ENCODE results near the gene RIPOR2. TPM values are rescaled to one million over a fixed set of nuclear protein-coding genes. Genes with fewer than 3 reads are reported as not detected.

Gene RIPOR2
- total and polyA plus RNA-seq, 2 donors from 2014 or later = 1.7 to 24.2 TPM

DNA sequence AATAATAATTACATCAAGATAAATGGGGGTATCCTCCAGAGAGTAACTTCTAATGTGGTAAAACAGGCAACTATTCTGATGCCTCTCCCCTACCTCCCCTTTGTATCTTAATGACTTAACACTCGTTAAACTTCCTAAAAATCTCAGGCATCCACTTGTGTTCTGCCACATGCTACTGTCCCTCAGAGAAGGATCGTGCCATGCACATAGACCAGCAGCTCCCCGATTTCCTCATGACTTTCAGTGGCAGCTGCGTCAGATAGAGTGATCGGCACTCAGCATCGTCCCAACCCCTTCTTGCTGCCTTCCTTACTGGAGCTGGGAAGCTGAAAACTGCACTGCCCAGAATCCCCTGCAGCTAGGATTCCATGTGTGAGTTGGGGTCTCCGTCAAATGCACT is 32.1 kb downstream of the RIPOR2 start:
- TF ChIP-seq, protein P1, sequence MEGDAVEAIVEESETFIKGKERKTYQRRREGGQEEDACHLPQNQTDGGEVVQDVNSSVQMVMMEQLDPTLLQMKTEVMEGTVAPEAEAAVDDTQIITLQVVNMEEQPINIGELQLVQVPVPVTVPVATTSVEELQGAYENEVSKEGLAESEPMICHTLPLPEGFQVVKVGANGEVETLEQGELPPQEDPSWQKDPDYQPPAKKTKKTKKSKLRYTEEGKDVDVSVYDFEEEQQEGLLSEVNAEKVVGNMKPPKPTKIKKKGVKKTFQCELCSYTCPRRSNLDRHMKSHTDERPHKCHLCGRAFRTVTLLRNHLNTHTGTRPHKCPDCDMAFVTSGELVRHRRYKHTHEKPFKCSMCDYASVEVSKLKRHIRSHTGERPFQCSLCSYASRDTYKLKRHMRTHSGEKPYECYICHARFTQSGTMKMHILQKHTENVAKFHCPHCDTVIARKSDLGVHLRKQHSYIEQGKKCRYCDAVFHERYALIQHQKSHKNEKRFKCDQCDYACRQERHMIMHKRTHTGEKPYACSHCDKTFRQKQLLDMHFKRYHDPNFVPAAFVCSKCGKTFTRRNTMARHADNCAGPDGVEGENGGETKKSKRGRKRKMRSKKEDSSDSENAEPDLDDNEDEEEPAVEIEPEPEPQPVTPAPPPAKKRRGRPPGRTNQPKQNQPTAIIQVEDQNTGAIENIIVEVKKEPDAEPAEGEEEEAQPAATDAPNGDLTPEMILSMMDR (IDR thresholded peaks at IDR 0.05; ENCODE audit: borderline replicate concordance, extremely low read depth, insufficient read depth) = no peak
- Histone ChIP-seq H3K4me3 (ENCODE audit: low read length in 3 of 3) (no peak overlapping the region), H3K36me3 (ENCODE audit: control insufficient read depth in 2 of 3, insufficient read depth in 3 of 3, low read length in 3 of 3) (no peaks in the 10 kb centered on the region), H3K27me3 (ENCODE audit: control insufficient read depth, insufficient read depth, low read length) (no peaks in the 10 kb centered on the region), H3K9ac (ENCODE audit: low read length in 3 of 3) (no peak overlapping the region), H3K4me1 (ENCODE audit: control insufficient read depth in 2 of 3, insufficient read depth in 2 of 3, low read depth in 1 of 3, low read length in 3 of 3) (no peaks in the 10 kb centered on the region), H3K27ac (ENCODE audit: low read depth in 2 of 2, low read length in 2 of 2) (no peak overlapping the region), H3K9me3 (ENCODE audit: control insufficient read depth in 2 of 3, insufficient read depth in 1 of 3, low read length in 3 of 3) (peaks cover 0 to 3% (median 0%) of the 10 kb centered on the region in 3 donors)
- no peak for DNase-seq
- FAIRE-seq = no peak
- intact Hi-C loops (cut with DNase I) = no loop called here

DNA sequence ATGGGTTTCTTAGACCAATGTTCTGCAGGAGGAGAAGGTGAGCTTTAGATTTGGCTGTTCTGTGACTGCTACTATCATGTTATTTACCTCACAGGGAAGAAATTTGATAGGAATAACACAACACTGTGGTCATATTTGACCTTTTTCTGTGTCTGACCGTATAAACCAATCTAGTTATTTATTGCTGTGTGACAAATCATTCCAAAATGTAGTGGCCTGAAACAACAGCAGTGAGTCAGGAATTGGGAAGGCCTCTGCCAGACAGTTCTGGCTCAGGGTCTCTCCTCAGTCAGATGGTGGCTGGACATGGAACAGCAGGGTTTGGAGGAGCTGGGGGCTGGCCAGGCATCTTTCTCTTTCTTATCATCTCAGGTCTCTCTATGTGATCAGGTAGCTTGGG is 33.0 kb downstream of the RIPOR2 start:
- no peak for FAIRE-seq
- Histone ChIP-seq H3K4me3 (ENCODE audit: low read length in 3 of 3) (no peak overlapping the region), H3K9ac (ENCODE audit: low read length in 3 of 3) (no peak overlapping the region), H3K27ac (ENCODE audit: low read depth in 2 of 2, low read length in 2 of 2) (no peak overlapping the region), H3K36me3 (ENCODE audit: control insufficient read depth in 2 of 3, insufficient read depth in 3 of 3, low read length in 3 of 3) (no peaks in the 10 kb centered on the region), H3K27me3 (ENCODE audit: control insufficient read depth, insufficient read depth, low read length) (no peaks in the 10 kb centered on the region), H3K9me3 (ENCODE audit: control insufficient read depth in 2 of 3, insufficient read depth in 1 of 3, low read length in 3 of 3) (peaks cover 0 to 3% (median 0%) of the 10 kb centered on the region in 3 donors), H3K4me1 (ENCODE audit: control insufficient read depth in 2 of 3, insufficient read depth in 2 of 3, low read depth in 1 of 3, low read length in 3 of 3) (no peaks in the 10 kb centered on the region)
- TF ChIP-seq, protein P1 (IDR thresholded peaks at IDR 0.05; ENCODE audit: borderline replicate concordance, extremely low read depth, insufficient read depth) = no peak
- no peak for DNase-seq
- intact Hi-C loops (cut with DNase I) = no loop called here

DNA sequence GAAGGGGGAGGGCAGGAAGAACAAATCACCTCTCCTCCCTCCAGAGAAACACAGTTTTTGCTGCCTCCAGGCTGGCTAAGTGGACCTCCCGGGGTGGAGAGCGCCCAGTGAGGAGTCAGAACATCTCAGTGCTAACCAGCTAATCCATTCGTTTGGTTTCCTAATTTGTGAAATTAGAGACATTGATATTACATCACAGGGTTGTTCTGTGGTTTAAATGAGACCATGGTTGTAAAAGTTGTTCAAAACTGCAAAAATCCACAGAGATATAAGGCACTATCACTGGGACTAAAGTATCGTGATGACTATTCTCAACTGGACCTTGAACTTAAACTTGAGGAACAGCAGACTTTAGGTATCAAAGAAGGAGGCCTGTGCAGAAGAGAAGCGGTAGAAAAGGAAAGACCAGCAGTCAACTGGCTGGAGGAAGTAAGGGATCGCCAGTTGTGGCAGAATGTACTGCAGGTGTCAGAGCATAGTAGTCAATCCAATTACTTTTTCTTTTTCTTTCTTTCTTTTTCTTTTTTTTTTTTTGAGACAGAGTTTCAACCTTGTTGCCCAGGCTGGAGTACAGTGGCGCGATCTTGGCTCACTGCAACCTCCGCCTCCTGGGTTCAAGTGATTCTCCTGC is 33.9 kb downstream of the RIPOR2 start:
- H3K4me1 ChIP-seq (ENCODE audit: control insufficient read depth in 2 of 3, insufficient read depth in 2 of 3, low read depth in 1 of 3, low read length in 3 of 3) = no peaks in the 10 kb centered on the region
- H3K9me3 ChIP-seq (ENCODE audit: control insufficient read depth in 2 of 3, insufficient read depth in 1 of 3, low read length in 3 of 3) = peaks cover 0 to 3% (median 0%) of the 10 kb centered on the region in 3 donors
- no peak overlapping the region for H3K9ac ChIP-seq (ENCODE audit: low read length in 3 of 3)
- FAIRE-seq (no peak), DNase-seq (no peak)
- no peaks in the 10 kb centered on the region for H3K27me3 ChIP-seq (ENCODE audit: control insufficient read depth, insufficient read depth, low read length)
- no peak overlapping the region for H3K27ac ChIP-seq (ENCODE audit: low read depth in 2 of 2, low read length in 2 of 2)
- no peaks in the 10 kb centered on the region for H3K36me3 ChIP-seq (ENCODE audit: control insufficient read depth in 2 of 3, insufficient read depth in 3 of 3, low read length in 3 of 3)
- TF ChIP-seq, protein P1 (IDR thresholded peaks at IDR 0.05; ENCODE audit: borderline replicate concordance, extremely low read depth, insufficient read depth) = no peak
- no peak overlapping the region for H3K4me3 ChIP-seq (ENCODE audit: low read length in 3 of 3)
- intact Hi-C loops (cut with DNase I) = no loop called here
